ENCODE data around the gene DNAH2.
A peak's percentile ranks its signal among the peaks of the same experiment; 100 is the strongest.

DNAH2 gene

DNA sequence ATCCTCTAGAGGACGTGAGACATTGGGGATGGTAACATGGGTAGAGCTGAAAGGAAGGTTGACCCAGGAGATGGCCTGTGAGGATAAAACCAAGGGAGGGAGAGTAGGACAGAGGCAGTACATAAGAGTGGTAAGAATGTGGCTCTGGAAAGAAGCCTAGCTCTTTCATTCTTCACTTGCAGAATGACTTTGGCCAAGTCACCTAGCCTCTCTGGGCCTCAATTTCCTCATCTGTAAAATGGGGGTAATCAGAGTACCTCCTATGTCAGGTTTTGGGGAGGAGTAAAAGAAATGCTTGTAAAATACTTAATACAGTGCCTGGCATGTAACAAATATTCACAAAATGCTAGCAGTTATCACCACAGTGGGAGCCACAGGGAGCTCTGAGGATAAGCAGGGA is 123.3 kb downstream of the DNAH2 start:
- Histone ChIP-seq H3K56ac (ENCODE audit: low read length) (peak overlapping the region; percentile 96), H2BK120ac (ENCODE audit: low read depth, low read length) (no peak overlapping the region), H2AK5ac (ENCODE audit: low read length) (no peak overlapping the region), H3K4me2 (ENCODE audit: low read length) (no peak overlapping the region), H3K4ac (ENCODE audit: low read depth, low read length) (no peak overlapping the region), H3K27ac (ENCODE audit: low read depth, low read length) (no peak overlapping the region), H3K4me1 (ENCODE audit: control insufficient read depth, low read depth, low read length) (peaks cover 8% of the 10 kb centered on the region), H3K9ac (ENCODE audit: low read length) (peak overlapping the region; percentile 97), H4K8ac (ENCODE audit: low read depth, low read length) (no peak overlapping the region), H3K79me1 (ENCODE audit: low read length) (no peaks in the 10 kb centered on the region), H2BK5ac (ENCODE audit: low read length) (no peak overlapping the region), H3K79me2 (ENCODE audit: control insufficient read depth, insufficient read depth, low read length) (no peaks in the 10 kb centered on the region), H3K4me3 (ENCODE audit: low read length) (no peak overlapping the region), H2BK15ac (replicated peaks; ENCODE audit: low read depth) (no peak overlapping the region), H4K5ac (ENCODE audit: low read length) (no peak overlapping the region), H3K23ac (ENCODE audit: low read length) (no peak overlapping the region), H3K18ac (ENCODE audit: low read length) (no peak overlapping the region), H3K27me3 (ENCODE audit: insufficient read depth, low read length, poor library complexity) (no peaks in the 10 kb centered on the region), H3K36me3 (ENCODE audit: control insufficient read depth, insufficient read depth, low read length) (no peaks in the 10 kb centered on the region)
- no CpG with 5 or more reads among the region's 1 CpG for WGBS (ENCODE audit: extremely low coverage, insufficient coverage, low lambda C conversion rate)
- no peak for DNase-seq

DNA sequence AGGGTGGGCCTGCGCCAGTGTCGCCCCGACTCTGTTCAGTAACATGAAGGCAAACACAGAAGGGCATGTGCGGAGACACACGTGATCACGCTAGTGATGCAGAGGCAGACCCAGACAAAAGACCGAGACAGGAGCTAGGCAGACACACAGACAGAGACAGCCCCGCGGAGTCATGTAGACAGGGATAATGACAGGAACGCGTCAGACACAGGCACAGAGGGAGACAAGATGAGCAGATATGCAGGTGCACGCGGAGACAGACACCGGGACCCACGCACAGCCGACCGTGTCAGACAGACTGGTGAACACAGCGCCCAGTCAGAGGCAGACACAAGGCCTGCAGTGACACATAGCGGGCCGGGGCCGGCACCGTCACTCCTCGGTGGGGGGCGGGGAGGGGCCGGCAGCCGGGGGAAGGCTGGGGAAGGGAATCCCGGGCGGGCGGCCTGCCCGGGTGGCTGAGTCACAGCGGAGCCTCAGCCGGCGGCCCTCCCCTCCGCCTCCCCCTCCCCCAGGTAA is 123.9 kb downstream of the DNAH2 start:
- H3K79me1 ChIP-seq (ENCODE audit: low read length), result no peaks in the 10 kb centered on the region
- H4K5ac ChIP-seq (ENCODE audit: low read length), result no peak overlapping the region
- H4K8ac ChIP-seq (ENCODE audit: low read depth, low read length), result no peak overlapping the region
- no peak overlapping the region for H2AK5ac ChIP-seq (ENCODE audit: low read length)
- H3K36me3 ChIP-seq (ENCODE audit: control insufficient read depth, insufficient read depth, low read length), result no peaks in the 10 kb centered on the region
- H3K23ac ChIP-seq (ENCODE audit: low read length), result no peak overlapping the region
- peaks cover 8% of the 10 kb centered on the region for H3K4me1 ChIP-seq (ENCODE audit: control insufficient read depth, low read depth, low read length)
- H3K18ac ChIP-seq (ENCODE audit: low read length), result peak overlapping the region; percentile 88
- H3K4me2 ChIP-seq (ENCODE audit: low read length), result peak overlapping the region; percentile 87
- no peak overlapping the region for H2BK15ac ChIP-seq (replicated peaks; ENCODE audit: low read depth)
- H3K79me2 ChIP-seq (ENCODE audit: control insufficient read depth, insufficient read depth, low read length), result no peaks in the 10 kb centered on the region
- H3K4ac ChIP-seq (ENCODE audit: low read depth, low read length), result no peak overlapping the region
- H3K27ac ChIP-seq (ENCODE audit: low read depth, low read length), result peak overlapping the region; percentile 95
- peak overlapping the region; percentile 91 for H3K4me3 ChIP-seq (ENCODE audit: low read length)
- no CpG with 5 or more reads among the region's 34 CpGs for WGBS (ENCODE audit: extremely low coverage, insufficient coverage, low lambda C conversion rate)
- no peaks in the 10 kb centered on the region for H3K27me3 ChIP-seq (ENCODE audit: insufficient read depth, low read length, poor library complexity)
- peak; percentile 83 for DNase-seq
- H2BK5ac ChIP-seq (ENCODE audit: low read length), result peak overlapping the region; percentile 67
- peak overlapping the region; percentile 97 for H3K9ac ChIP-seq (ENCODE audit: low read length)
- H2BK120ac ChIP-seq (ENCODE audit: low read depth, low read length), result no peak overlapping the region
- H3K56ac ChIP-seq (ENCODE audit: low read length), result peak overlapping the region; percentile 96

DNA sequence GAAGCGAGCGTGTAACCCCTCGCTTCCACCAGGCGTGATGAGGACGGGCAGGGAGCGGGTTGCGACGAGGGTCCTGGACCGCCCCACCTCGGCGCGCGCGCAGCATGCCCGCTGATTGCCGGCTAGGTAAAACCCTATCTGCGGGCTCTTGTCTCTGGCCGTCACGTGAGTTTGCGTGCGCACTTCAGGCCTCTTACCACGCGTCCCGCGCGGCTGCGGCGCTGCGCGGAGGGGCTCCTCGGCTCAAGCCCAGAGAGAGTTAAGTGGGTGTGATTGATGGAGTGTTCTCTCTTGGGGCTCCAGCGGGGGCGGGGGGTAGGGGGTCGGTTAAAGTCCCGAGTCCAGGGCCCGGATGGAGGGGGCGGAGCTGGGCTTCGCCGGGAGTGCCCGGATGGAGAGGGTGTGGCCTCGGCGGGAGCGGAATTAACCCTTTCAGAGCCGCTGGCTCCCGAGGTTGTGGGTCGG is 124.4 kb downstream of the DNAH2 start:
- Histone ChIP-seq H3K4me1 (ENCODE audit: control insufficient read depth, low read depth, low read length) (peaks cover 8% of the 10 kb centered on the region), H2AK5ac (ENCODE audit: low read length) (no peak overlapping the region), H2BK15ac (replicated peaks; ENCODE audit: low read depth) (no peak overlapping the region), H3K23ac (ENCODE audit: low read length) (no peak overlapping the region), H4K8ac (ENCODE audit: low read depth, low read length) (no peak overlapping the region), H2BK120ac (ENCODE audit: low read depth, low read length) (peak overlapping the region; percentile 75), H3K79me1 (ENCODE audit: low read length) (no peaks in the 10 kb centered on the region), H3K4me2 (ENCODE audit: low read length) (peak overlapping the region; percentile 100), H3K4me3 (ENCODE audit: low read length) (peak overlapping the region; percentile 91), H3K36me3 (ENCODE audit: control insufficient read depth, insufficient read depth, low read length) (no peaks in the 10 kb centered on the region), H3K27ac (ENCODE audit: low read depth, low read length) (peak overlapping the region; percentile 95), H3K79me2 (ENCODE audit: control insufficient read depth, insufficient read depth, low read length) (no peaks in the 10 kb centered on the region), H3K56ac (ENCODE audit: low read length) (peak overlapping the region; percentile 96), H3K18ac (ENCODE audit: low read length) (peak overlapping the region; percentile 88), H3K9ac (ENCODE audit: low read length) (peak overlapping the region; percentile 97), H4K5ac (ENCODE audit: low read length) (no peak overlapping the region), H3K27me3 (ENCODE audit: insufficient read depth, low read length, poor library complexity) (no peaks in the 10 kb centered on the region), H3K4ac (ENCODE audit: low read depth, low read length) (peak overlapping the region; percentile 25), H2BK5ac (ENCODE audit: low read length) (peak overlapping the region; percentile 67)
- peak; percentile 94 for DNase-seq
- WGBS (ENCODE audit: extremely low coverage, insufficient coverage, low lambda C conversion rate), result no CpG with 5 or more reads among the region's 46 CpGs

DNA sequence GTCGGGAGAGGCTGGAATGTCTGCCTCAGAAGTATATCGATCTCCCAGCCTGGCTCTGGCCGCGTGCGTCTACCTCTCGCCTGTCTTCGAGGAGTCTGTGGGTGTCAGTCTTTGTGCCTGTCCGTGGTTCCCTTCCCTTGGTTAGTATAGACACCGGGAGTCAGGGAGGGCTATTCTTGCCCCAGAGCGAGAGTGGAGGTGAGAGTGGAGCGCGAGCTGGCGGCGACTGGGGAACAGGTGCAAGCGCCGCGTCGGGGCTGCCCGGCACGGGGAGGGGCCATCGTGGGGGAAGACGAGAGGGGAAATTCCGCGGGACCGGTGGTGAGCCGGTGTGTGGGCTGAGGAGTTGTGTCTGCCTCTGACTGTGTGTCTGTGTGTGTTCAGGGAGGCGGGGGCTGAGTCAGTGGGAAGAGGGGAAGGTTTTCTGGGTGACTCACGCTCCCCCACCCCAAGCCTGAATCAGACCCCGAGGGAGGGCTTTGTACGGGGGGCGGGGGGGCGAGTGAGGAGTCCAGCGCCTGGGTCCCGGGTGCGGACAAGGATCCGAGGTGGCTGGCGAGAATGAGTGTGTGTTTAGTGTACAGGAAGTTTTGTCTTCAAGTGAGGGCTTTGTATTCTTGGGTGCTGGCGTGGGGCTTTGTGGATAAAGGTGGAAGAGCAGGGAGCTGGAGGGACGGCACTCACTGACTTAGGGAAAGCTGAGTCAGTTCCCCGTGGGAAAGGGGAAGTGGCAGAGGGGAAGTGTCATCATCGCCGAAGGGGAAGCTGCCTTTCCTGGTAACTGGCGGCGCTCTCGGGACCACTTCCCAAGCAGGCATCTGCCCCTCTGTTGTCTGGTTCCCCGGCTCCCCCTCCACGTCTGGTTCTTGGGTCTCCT is 125.1 kb downstream of the DNAH2 start:
- Histone ChIP-seq H2AK5ac (ENCODE audit: low read length) (no peak overlapping the region), H3K27me3 (ENCODE audit: insufficient read depth, low read length, poor library complexity) (no peaks in the 10 kb centered on the region), H3K4me1 (ENCODE audit: control insufficient read depth, low read depth, low read length) (peaks cover 6% of the 10 kb centered on the region), H3K4me3 (ENCODE audit: low read length) (peak overlapping the region; percentile 69), H2BK120ac (ENCODE audit: low read depth, low read length) (no peak overlapping the region), H3K56ac (ENCODE audit: low read length) (peak overlapping the region; percentile 96), H3K79me2 (ENCODE audit: control insufficient read depth, insufficient read depth, low read length) (no peaks in the 10 kb centered on the region), H3K18ac (ENCODE audit: low read length) (peak overlapping the region; percentile 63), H2BK5ac (ENCODE audit: low read length) (peak overlapping the region; percentile 50), H3K4ac (ENCODE audit: low read depth, low read length) (peak overlapping the region; percentile 10), H4K8ac (ENCODE audit: low read depth, low read length) (no peak overlapping the region), H3K27ac (ENCODE audit: low read depth, low read length) (peak overlapping the region; percentile 88), H3K36me3 (ENCODE audit: control insufficient read depth, insufficient read depth, low read length) (no peaks in the 10 kb centered on the region), H3K79me1 (ENCODE audit: low read length) (no peaks in the 10 kb centered on the region), H3K4me2 (ENCODE audit: low read length) (peak overlapping the region; percentile 100), H4K5ac (ENCODE audit: low read length) (no peak overlapping the region), H3K23ac (ENCODE audit: low read length) (peak overlapping the region; percentile 90), H2BK15ac (replicated peaks; ENCODE audit: low read depth) (no peak overlapping the region), H3K9ac (ENCODE audit: low read length) (peak overlapping the region; percentile 91)
- WGBS (ENCODE audit: extremely low coverage, insufficient coverage, low lambda C conversion rate), result no CpG with 5 or more reads among the region's 47 CpGs
- DNase-seq, result peak; percentile 85

DNA sequence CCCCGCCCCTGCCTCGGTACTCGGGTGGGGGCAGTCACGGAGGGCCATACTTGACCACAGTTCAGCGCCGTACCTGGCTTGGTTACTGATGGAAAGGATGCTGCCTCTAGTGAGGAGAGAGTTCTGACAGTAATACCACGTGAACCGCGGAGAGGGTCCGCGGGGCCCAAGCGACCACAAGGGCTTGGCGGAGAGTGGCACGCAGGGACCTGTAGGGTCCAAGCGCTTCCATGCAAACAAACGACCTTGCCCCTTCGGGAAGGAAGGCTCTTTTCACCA is 125.7 kb downstream of the DNAH2 start:
- peak overlapping the region; percentile 50 for H2BK5ac ChIP-seq (ENCODE audit: low read length)
- H2BK15ac ChIP-seq (replicated peaks; ENCODE audit: low read depth), result no peak overlapping the region
- WGBS (ENCODE audit: extremely low coverage, insufficient coverage, low lambda C conversion rate), result no CpG with 5 or more reads among the region's 17 CpGs

More for the DNA sequence above, 125.7 kb downstream of the DNAH2 start:
- Histone ChIP-seq H3K27me3 (ENCODE audit: insufficient read depth, low read length, poor library complexity) (no peaks in the 10 kb centered on the region), H2AK5ac (ENCODE audit: low read length) (no peak overlapping the region), H3K27ac (ENCODE audit: low read depth, low read length) (peak overlapping the region; percentile 88), H3K9ac (ENCODE audit: low read length) (peak overlapping the region; percentile 91), H3K18ac (ENCODE audit: low read length) (peak overlapping the region; percentile 15), H3K4ac (ENCODE audit: low read depth, low read length) (peak overlapping the region; percentile 4), H2BK120ac (ENCODE audit: low read depth, low read length) (no peak overlapping the region), H4K5ac (ENCODE audit: low read length) (no peak overlapping the region), H3K4me2 (ENCODE audit: low read length) (peak overlapping the region; percentile 100), H3K4me1 (ENCODE audit: control insufficient read depth, low read depth, low read length) (peaks cover 4% of the 10 kb centered on the region), H3K4me3 (ENCODE audit: low read length) (peak overlapping the region; percentile 69), H4K8ac (ENCODE audit: low read depth, low read length) (no peak overlapping the region), H3K23ac (ENCODE audit: low read length) (peak overlapping the region; percentile 59), H3K79me2 (ENCODE audit: control insufficient read depth, insufficient read depth, low read length) (no peaks in the 10 kb centered on the region), H3K36me3 (ENCODE audit: control insufficient read depth, insufficient read depth, low read length) (no peaks in the 10 kb centered on the region), H3K56ac (ENCODE audit: low read length) (peak overlapping the region; percentile 96), H3K79me1 (ENCODE audit: low read length) (no peaks in the 10 kb centered on the region)
- peak; percentile 76 for DNase-seq
